ENCODE results near the gene EIF4G3. TPM values are rescaled to one million over a fixed set of nuclear protein-coding genes. Genes with fewer than 3 reads are reported as not detected.
"Not testable (repeated sequence)": the region's sequence is repeated elsewhere in the genome, so short reads cannot be mapped to it uniquely, and the experiment has no call there.

Gene EIF4G3
- total RNA-seq, 3 donors from 2014 or later (not counting 1 experiment from before 2014, with no cell fraction given), result 105 to 107 (median 107) TPM

DNA sequence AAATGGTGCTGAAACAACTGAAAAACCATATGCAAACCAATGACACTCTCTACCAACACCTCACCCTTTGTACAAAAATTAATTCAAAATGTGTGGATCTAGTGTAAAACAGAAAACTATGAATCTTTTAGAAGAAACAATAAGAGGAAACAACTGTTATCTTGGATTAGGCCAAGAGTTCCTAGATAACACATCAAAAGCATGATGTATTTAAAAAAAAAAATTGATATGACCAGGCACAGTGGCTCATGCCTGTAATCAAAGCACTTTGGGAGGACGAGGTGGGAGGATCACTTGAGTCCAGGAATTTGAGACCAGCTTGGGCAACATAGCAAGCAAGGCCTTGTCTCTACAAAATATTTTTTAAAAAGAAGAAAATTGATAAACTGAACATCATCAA, 79.0 kb downstream of the EIF4G3 start:
- Mint-ChIP-seq H3K27me3 (ENCODE audit: low read depth in 2 of 2) (no peaks in the 10 kb centered on the region), H3K9me3 (no peaks in the 10 kb centered on the region), H3K36me3 (peaks cover 8% of the 10 kb centered on the region), H3K4me1 (peaks cover 20 to 21% of the 10 kb centered on the region in 2 donors), H3K27ac (peak overlapping the region in 1 of 2 donors; percentile 34), H3K4me3 (no peak overlapping the region)
- no CpG with 5 or more reads among the region's 1 CpG for WGBS (ENCODE audit: insufficient coverage)
- Histone ChIP-seq H3K27me3 (ENCODE audit: control insufficient read depth, insufficient read depth, low read length) (no peaks in the 10 kb centered on the region), H3K4me3 (ENCODE audit: low read length) (no peak overlapping the region), H3K9me3 (ENCODE audit: control insufficient read depth, insufficient read depth, low read length) (no peaks in the 10 kb centered on the region), H3K36me3 (ENCODE audit: control insufficient read depth, insufficient read depth, low read length) (no peaks in the 10 kb centered on the region), H3K27ac (ENCODE audit: low read length) (no peak overlapping the region), H3K4me1 (ENCODE audit: control insufficient read depth, insufficient read depth, low read length) (no peaks in the 10 kb centered on the region)
- no peak for DNase-seq
- no peak for ATAC-seq
- intact Hi-C loops (cut with micrococcal nuclease), result no loop called here
- TF ChIP-seq, protein P1, sequence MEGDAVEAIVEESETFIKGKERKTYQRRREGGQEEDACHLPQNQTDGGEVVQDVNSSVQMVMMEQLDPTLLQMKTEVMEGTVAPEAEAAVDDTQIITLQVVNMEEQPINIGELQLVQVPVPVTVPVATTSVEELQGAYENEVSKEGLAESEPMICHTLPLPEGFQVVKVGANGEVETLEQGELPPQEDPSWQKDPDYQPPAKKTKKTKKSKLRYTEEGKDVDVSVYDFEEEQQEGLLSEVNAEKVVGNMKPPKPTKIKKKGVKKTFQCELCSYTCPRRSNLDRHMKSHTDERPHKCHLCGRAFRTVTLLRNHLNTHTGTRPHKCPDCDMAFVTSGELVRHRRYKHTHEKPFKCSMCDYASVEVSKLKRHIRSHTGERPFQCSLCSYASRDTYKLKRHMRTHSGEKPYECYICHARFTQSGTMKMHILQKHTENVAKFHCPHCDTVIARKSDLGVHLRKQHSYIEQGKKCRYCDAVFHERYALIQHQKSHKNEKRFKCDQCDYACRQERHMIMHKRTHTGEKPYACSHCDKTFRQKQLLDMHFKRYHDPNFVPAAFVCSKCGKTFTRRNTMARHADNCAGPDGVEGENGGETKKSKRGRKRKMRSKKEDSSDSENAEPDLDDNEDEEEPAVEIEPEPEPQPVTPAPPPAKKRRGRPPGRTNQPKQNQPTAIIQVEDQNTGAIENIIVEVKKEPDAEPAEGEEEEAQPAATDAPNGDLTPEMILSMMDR (IDR thresholded peaks at IDR 0.05), result no peak

GRCh38 chr1:21095976-21096375, 80.7 kb downstream of the EIF4G3 start:
- H3K4me1 ChIP-seq (ENCODE audit: control insufficient read depth, insufficient read depth, low read length), result no peaks in the 10 kb centered on the region
- peaks cover 21 to 33% of the 10 kb centered on the region in 2 donors for H3K4me1 Mint-ChIP-seq
- peaks cover 8% of the 10 kb centered on the region for H3K36me3 Mint-ChIP-seq
- H3K4me3 ChIP-seq (ENCODE audit: low read length), result no peak overlapping the region
- DNase-seq (no peak), ATAC-seq (no peak)
- no peaks in the 10 kb centered on the region for H3K9me3 Mint-ChIP-seq
- H3K4me3 Mint-ChIP-seq, result no peak overlapping the region
- H3K27ac ChIP-seq (ENCODE audit: low read length), result no peak overlapping the region
- H3K27me3 ChIP-seq (ENCODE audit: control insufficient read depth, insufficient read depth, low read length), result no peaks in the 10 kb centered on the region
- no peaks in the 10 kb centered on the region for H3K9me3 ChIP-seq (ENCODE audit: control insufficient read depth, insufficient read depth, low read length)
- TF ChIP-seq, protein P1 (IDR thresholded peaks at IDR 0.05), result no peak
- intact Hi-C loops (cut with micrococcal nuclease), result no loop called here
- no peaks in the 10 kb centered on the region for H3K27me3 Mint-ChIP-seq (ENCODE audit: low read depth in 2 of 2)
- H3K36me3 ChIP-seq (ENCODE audit: control insufficient read depth, insufficient read depth, low read length), result no peaks in the 10 kb centered on the region
- H3K27ac Mint-ChIP-seq, result peak overlapping the region; percentile 0 to 35

GRCh38 chr1:21094282-21094681, 82.4 kb downstream of the EIF4G3 start:
- H3K27ac Mint-ChIP-seq; ATAC-seq; H3K27me3 Mint-ChIP-seq (ENCODE audit: low read depth in 2 of 2); DNase-seq; H3K27me3 ChIP-seq (ENCODE audit: control insufficient read depth, insufficient read depth, low read length); H3K4me1 ChIP-seq (ENCODE audit: control insufficient read depth, insufficient read depth, low read length); H3K36me3 ChIP-seq (ENCODE audit: control insufficient read depth, insufficient read depth, low read length); H3K9me3 Mint-ChIP-seq; intact Hi-C loops (cut with micrococcal nuclease); H3K4me3 Mint-ChIP-seq; H3K27ac ChIP-seq (ENCODE audit: low read length); H3K36me3 Mint-ChIP-seq; H3K9me3 ChIP-seq (ENCODE audit: control insufficient read depth, insufficient read depth, low read length); H3K4me3 ChIP-seq (ENCODE audit: low read length): not testable (repeated sequence)
- 100% methylated on average over 2 of the region's 9 CpGs for WGBS (ENCODE audit: insufficient coverage)
- H3K4me1 Mint-ChIP-seq, result peaks cover 30 to 41% of the 10 kb centered on the region in 2 donors

DNA sequence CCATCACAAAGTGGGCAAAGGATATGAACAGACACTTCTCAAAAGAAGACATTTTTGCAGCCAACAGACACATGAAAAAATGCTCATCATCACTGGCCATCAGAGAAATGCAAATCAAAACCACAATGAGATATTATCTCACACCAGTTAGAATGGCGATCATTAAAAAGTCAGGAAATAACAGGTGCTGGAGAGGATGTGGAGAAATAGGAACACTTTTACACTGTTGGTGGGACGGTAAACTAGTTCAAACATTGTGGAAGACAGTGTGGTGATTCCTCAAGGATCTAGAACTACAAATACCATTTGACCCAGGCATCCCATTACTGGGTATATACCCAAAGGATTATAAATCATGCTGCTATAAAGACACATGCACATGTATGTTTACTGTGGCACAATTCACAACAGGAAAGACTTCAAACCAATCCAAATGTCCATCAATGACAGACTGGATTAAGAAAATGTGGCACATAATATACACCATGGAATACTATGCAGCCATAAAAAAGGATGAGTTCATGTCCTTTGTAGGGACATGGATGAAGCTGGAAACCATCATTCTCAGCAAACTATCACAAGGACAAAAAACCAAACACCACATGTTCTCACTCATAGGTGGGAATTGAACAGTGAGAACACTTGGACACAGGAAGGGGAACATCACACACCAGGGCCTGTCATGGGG, 83.3 kb downstream of the EIF4G3 start:
- H3K27ac ChIP-seq (ENCODE audit: low read length); H3K27me3 ChIP-seq (ENCODE audit: control insufficient read depth, insufficient read depth, low read length); H3K27me3 Mint-ChIP-seq (ENCODE audit: low read depth in 2 of 2); intact Hi-C loops (cut with micrococcal nuclease); H3K9me3 ChIP-seq (ENCODE audit: control insufficient read depth, insufficient read depth, low read length); H3K4me3 Mint-ChIP-seq; H3K9me3 Mint-ChIP-seq; ATAC-seq; H3K36me3 Mint-ChIP-seq; H3K36me3 ChIP-seq (ENCODE audit: control insufficient read depth, insufficient read depth, low read length); H3K4me1 ChIP-seq (ENCODE audit: control insufficient read depth, insufficient read depth, low read length); H3K27ac Mint-ChIP-seq; DNase-seq; H3K4me3 ChIP-seq (ENCODE audit: low read length): not testable (repeated sequence)
- 100% methylated on average over 1 of the region's 2 CpGs for whole genome bisulfite sequencing (ENCODE audit: insufficient coverage)
- H3K4me1 Mint-ChIP-seq, result peaks cover 36 to 41% of the 10 kb centered on the region in 2 donors

- peaks cover 36 to 40% of the 10 kb centered on the region in 2 donors for H3K4me1 Mint-ChIP-seq
- peak overlapping the region in 1 of 2 donors; percentile 41 for H3K27ac Mint-ChIP-seq
- DNase-seq; H3K36me3 ChIP-seq (ENCODE audit: control insufficient read depth, insufficient read depth, low read length); H3K9me3 ChIP-seq (ENCODE audit: control insufficient read depth, insufficient read depth, low read length); H3K27me3 ChIP-seq (ENCODE audit: control insufficient read depth, insufficient read depth, low read length); H3K4me3 ChIP-seq (ENCODE audit: low read length); H3K4me3 Mint-ChIP-seq; H3K36me3 Mint-ChIP-seq; H3K4me1 ChIP-seq (ENCODE audit: control insufficient read depth, insufficient read depth, low read length); intact Hi-C loops (cut with micrococcal nuclease); H3K9me3 Mint-ChIP-seq; H3K27ac ChIP-seq (ENCODE audit: low read length); ATAC-seq; H3K27me3 Mint-ChIP-seq (ENCODE audit: low read depth in 2 of 2): not testable (repeated sequence)
- WGBS (ENCODE audit: insufficient coverage), result 100% methylated on average over 1 of the region's 2 CpGs
Measured at GRCh38 chr1:21092545-21092944, 84.2 kb downstream of the EIF4G3 start.

DNA sequence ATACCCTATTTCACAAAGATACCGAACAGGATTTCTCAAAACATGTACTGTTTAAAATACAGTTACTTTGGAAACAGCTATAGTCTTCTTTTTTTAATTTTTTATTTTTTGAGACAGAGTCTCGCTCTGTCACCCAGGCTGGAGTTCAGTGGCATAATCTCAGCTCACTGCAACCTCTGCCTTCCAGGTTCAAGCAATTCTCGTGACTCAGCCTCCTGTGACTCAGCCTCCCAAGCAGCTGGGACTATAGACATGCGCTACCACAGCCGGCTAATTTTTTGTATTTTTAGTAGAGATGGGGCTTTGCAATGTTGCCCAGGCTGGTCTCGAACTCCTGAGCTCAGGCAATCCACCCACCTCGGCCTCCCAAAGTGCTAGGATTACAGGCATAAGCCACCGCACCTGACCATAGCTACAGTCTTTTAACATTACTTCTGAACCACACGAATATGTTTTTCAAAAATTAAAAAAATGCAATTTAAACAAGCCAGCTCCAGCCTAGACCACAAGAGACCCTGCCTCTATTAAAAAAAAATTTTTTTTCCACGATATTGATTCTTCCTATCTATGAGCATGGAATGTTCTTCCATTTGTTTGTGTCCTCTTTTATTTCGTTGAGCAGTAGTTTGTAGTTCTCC, 85.5 kb downstream of the EIF4G3 start:
- DNase-seq; H3K4me1 ChIP-seq (ENCODE audit: control insufficient read depth, insufficient read depth, low read length); H3K27me3 Mint-ChIP-seq (ENCODE audit: low read depth in 2 of 2); H3K36me3 ChIP-seq (ENCODE audit: control insufficient read depth, insufficient read depth, low read length); H3K36me3 Mint-ChIP-seq; H3K9me3 ChIP-seq (ENCODE audit: control insufficient read depth, insufficient read depth, low read length); H3K4me3 ChIP-seq (ENCODE audit: low read length); H3K4me3 Mint-ChIP-seq; H3K27ac ChIP-seq (ENCODE audit: low read length); H3K9me3 Mint-ChIP-seq; intact Hi-C loops (cut with micrococcal nuclease); H3K27me3 ChIP-seq (ENCODE audit: control insufficient read depth, insufficient read depth, low read length): not testable (repeated sequence)
- Mint-ChIP-seq H3K4me1 (peaks cover 27 to 34% of the 10 kb centered on the region in 2 donors), H3K27ac (peak overlapping the region; percentile 56 to 63)
- WGBS (ENCODE audit: insufficient coverage), result 89% methylated on average over 8 of the region's 11 CpGs
- ATAC-seq, result peak in 1 of 3 donors; percentile 29

Data from natural killer cell (primary cell).